Activated T-cell treated with anti-CD3 and anti-CD28 coated beads, Interleukin-2, amount 50 U/mL, for 4 hours (primary cell): ENCODE results near the gene OLR1. TPM values are rescaled to one million over a fixed set of nuclear protein-coding genes. Genes with fewer than 3 reads are reported as not detected.
"Not testable (repeated sequence)": the region's sequence is repeated elsewhere in the genome, so short reads cannot be mapped to it uniquely, and the experiment has no call there.

Source experiments
- ATAC-seq, 2 donors: fragments of 200-7000 bp; cut with Tn5 transposase; one replicate each; pipeline ENCODE4 v1.10.0; 2021
- DNase-seq: peaks from one replicate; pipeline ENCODE4 v3.0.0-alpha.2; 2020
- H3K27me3 Mint-ChIP-seq: one replicate; pipeline ENCODE4 v1.8.0; 2021; ENCODE audit warnings: low read depth, mixed read lengths
- H3K36me3 Mint-ChIP-seq: one replicate; pipeline ENCODE4 v1.8.0; 2022; ENCODE audit warnings: mixed read lengths; ENCODE audit not compliant: insufficient read depth
- H3K4me1 Mint-ChIP-seq: one replicate; pipeline ENCODE4 v1.8.0; 2021; ENCODE audit warnings: low read depth, mixed read lengths
- H3K4me3 Mint-ChIP-seq: one replicate; pipeline ENCODE4 v1.8.0; 2021; ENCODE audit warnings: mild to moderate bottlenecking, moderate library complexity, mixed read lengths
- H3K9me3 Mint-ChIP-seq: one replicate; pipeline ENCODE4 v1.8.0; 2021; ENCODE audit warnings: mixed read lengths
- total RNA-seq, 3 donors: library from RNA; stranded (reverse); gene quantifications; one replicate each; pipeline ENCODE4 v1.2.1, GENCODE V29; 2021

OLR1 gene
- total RNA-seq: not detected

- no peaks in the 10 kb centered on the region for H3K36me3 Mint-ChIP-seq
- no peaks in the 10 kb centered on the region for H3K9me3 Mint-ChIP-seq
- ATAC-seq (no peak), DNase-seq (no peak)
- peaks cover 26% of the 10 kb centered on the region for H3K27me3 Mint-ChIP-seq
- H3K4me1 Mint-ChIP-seq: no peaks in the 10 kb centered on the region
- H3K4me3 Mint-ChIP-seq: no peak within 1 kb of the TSS
Measured at GRCh38 chr12:10171973-10172728, at the start of gene OLR1. TSS of gene OLR1 (minus strand) at chr12:10172132. CDS start at chr12:10172077, 55 bp downstream.

DNA sequence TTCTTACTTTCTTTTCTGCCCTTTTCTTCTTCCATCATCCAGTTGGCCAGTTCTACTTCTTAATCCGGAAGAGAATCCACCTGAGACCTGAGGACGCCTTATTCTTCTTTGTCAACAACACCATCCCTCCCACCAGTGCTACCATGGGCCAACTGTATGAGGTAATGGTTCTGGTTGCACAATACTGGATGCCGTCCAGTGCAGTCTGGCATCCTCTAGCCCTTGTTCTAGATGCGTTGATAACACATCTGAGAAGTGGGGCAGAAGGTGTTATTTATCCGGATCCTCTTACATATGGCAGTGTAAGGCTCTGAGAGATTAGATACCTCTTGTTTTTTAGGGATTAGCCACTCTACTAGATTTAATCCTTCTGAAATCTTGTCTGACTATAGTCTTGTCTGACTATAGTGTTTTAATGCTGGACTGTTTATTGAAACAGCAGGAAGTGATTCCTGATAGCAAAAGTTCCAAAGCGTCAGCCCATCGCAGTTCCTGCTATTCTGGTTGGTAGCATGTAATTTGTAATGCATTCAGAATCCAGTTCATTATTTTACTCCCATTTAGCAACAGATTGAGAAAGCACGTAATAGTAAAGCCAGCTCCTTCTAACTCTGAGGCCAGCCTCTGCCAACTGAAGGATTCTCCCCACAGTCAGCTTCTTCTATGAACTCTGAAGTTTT lies 48.6 kb upstream of the OLR1 start:
- Mint-ChIP-seq H3K4me3 (no peak overlapping the region), H3K4me1 (peaks cover 5% of the 10 kb centered on the region), H3K27me3 (no peaks in the 10 kb centered on the region), H3K9me3 (no peaks in the 10 kb centered on the region), H3K36me3 (peaks cover 43% of the 10 kb centered on the region)
- DNase-seq (no peak), ATAC-seq (no peak)

DNA sequence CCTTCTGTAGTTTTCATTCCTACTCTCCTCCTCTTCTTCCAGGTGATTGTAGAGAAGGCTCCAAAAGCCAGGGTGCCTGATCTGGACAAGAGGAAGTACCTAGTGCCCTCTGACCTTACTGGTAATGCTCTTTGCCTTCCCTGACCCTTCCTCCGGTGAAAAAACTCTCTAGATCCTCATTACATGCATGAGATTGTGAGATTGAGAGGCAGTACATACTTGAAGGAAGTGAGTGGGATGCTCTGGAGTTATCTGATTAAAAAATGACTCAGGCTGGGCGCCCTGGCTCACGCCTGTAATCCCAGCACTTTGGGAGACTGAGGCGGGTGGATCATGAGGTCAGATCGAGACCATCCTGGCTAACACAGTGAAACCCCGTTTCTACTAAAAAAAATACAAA lies 46.1 kb upstream of the OLR1 start:
- no peak for ATAC-seq
- peaks cover 27% of the 10 kb centered on the region for H3K36me3 Mint-ChIP-seq
- no peaks in the 10 kb centered on the region for H3K9me3 Mint-ChIP-seq
- H3K27me3 Mint-ChIP-seq: no peaks in the 10 kb centered on the region
- DNase-seq: no peak
- no peak overlapping the region for H3K4me3 Mint-ChIP-seq
- peaks cover 23% of the 10 kb centered on the region for H3K4me1 Mint-ChIP-seq

- Mint-ChIP-seq H3K4me1 (peaks cover 31% of the 10 kb centered on the region), H3K36me3 (peaks cover 10% of the 10 kb centered on the region), H3K4me3 (peak overlapping the region; percentile 21)
- not testable (repeated sequence) for H3K27me3 Mint-ChIP-seq, DNase-seq, H3K9me3 Mint-ChIP-seq, ATAC-seq
Measured at GRCh38 chr12:10215946-10216345, 44.0 kb upstream of the OLR1 start.

DNA sequence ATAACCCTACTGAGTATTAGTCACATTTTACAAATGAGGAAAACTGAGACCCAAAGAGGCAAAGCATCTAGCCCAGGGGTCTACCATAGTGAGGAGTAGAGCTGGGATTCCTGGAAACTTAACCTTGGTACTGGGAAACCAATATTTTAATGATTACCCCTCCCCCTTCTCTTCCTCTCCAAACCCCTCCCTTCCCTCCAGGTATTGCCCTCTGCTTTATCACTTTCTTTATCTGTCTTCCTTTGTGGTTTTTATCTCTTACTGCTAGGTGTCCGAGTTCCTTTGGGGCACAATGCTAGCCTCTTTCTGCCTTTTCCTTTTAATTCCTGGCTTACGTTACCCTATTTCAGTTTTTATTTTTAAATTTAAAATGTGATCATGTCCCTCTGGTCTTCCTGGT lies 43.5 kb upstream of the OLR1 start:
- Mint-ChIP-seq H3K4me3 (peak overlapping the region; percentile 92), H3K9me3 (no peaks in the 10 kb centered on the region), H3K36me3 (peaks cover 6% of the 10 kb centered on the region), H3K4me1 (peaks cover 31% of the 10 kb centered on the region), H3K27me3 (peaks cover 2% of the 10 kb centered on the region)
- DNase-seq (no peak), ATAC-seq (no peak)

DNA sequence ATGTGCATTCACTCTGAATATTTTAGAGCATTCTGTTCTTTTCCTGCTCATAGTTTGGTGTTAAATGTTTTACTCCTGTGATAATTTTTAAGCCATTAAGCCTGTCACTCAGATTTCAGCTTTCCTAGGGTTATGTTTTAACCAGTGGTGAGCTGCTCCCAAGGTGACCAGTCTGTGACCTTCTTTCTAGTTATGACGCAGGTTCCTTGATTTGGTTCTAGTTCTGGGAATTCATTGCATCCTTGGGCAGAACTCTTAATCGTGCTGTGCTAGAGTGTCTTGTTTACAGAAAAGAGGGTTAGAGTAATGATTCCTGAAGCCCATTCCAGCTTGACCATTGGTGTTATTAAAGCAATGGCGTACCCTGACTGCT lies 42.9 kb upstream of the OLR1 start:
- H3K4me1 Mint-ChIP-seq: peaks cover 31% of the 10 kb centered on the region
- H3K4me3 Mint-ChIP-seq: peak overlapping the region; percentile 92
- peaks cover 2% of the 10 kb centered on the region for H3K27me3 Mint-ChIP-seq
- H3K36me3 Mint-ChIP-seq: peaks cover 2% of the 10 kb centered on the region
- DNase-seq (no peak), ATAC-seq (no peak)
- H3K9me3 Mint-ChIP-seq: no peaks in the 10 kb centered on the region

GRCh38 chr12:10214136-10214894 lies 42.4 kb upstream of the OLR1 start:
- H3K4me1 Mint-ChIP-seq: peaks cover 31% of the 10 kb centered on the region
- DNase-seq (no peak), ATAC-seq (no peak)
- no peaks in the 10 kb centered on the region for H3K9me3 Mint-ChIP-seq
- peak overlapping the region; percentile 92 for H3K4me3 Mint-ChIP-seq
- H3K36me3 Mint-ChIP-seq: peaks cover 2% of the 10 kb centered on the region
- peaks cover 2% of the 10 kb centered on the region for H3K27me3 Mint-ChIP-seq

DNA sequence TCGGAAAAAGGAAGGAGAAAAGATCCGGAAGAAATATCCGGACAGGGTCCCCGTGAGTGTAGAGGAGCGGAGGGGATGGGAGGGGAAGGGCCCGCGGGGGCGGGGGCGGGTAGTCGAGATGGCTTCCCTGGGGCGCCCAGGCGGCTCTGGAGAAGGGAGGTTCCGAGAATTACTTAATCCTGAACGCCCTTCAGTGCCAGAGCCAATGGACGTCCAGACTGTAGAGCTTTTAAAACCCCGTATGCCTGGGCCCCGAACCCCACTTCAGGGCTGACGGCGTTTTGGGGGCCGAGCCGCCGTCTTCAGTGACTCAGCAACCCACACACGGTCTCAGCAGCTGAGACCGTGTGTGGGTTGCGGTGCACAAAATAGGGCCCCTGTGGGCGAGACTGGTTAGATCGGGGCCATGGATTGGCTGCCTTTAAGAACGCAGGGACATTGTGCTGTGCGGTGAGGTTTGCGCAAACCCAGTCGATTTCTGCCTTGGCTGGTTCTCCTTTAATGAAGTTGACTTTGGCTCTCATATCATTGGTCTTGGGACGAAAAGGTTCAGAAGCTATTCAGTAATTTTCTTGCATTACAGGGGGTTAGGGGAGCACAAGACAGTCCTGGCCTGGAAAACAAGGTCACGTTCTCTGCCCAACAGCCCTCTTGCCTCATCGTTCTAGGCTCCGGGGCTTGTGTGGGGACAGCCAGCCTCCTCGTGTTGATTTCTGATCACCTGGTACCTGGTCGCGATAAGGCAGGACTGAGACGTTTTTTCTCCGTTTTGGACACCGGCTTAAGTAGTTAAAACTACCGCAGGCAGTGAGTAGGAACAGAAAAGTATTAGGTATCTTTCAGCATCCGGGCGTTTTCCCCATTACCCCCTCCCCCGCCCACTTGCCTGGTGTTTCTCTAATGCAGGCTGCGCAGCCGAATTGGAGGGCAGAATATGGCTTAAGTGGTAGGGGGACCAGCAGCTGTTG lies 41.5 kb upstream of the OLR1 start:
- Mint-ChIP-seq H3K9me3 (no peaks in the 10 kb centered on the region), H3K4me1 (peaks cover 31% of the 10 kb centered on the region), H3K27me3 (peaks cover 2% of the 10 kb centered on the region), H3K36me3 (peaks cover 2% of the 10 kb centered on the region), H3K4me3 (peak overlapping the region; percentile 92)
- DNase-seq (peak; percentile 72), ATAC-seq (peak; percentile 65 to 67)

- Mint-ChIP-seq H3K27me3 (peaks cover 2% of the 10 kb centered on the region), H3K36me3 (no peaks in the 10 kb centered on the region), H3K4me3 (peak within 1 kb of the TSS; percentile 92), H3K4me1 (peaks cover 31% of the 10 kb centered on the region), H3K9me3 (no peaks in the 10 kb centered on the region)
- peak; percentile 73 for DNase-seq
- ATAC-seq: peak; percentile 68
Measured at GRCh38 chr12:10212739-10213131, 40.8 kb upstream of the OLR1 start, which contains the start of gene GABARAPL1. TSS of gene GABARAPL1 (plus strand) at chr12:10212877. CDS start at chr12:10213130, 253 bp downstream.

DNA sequence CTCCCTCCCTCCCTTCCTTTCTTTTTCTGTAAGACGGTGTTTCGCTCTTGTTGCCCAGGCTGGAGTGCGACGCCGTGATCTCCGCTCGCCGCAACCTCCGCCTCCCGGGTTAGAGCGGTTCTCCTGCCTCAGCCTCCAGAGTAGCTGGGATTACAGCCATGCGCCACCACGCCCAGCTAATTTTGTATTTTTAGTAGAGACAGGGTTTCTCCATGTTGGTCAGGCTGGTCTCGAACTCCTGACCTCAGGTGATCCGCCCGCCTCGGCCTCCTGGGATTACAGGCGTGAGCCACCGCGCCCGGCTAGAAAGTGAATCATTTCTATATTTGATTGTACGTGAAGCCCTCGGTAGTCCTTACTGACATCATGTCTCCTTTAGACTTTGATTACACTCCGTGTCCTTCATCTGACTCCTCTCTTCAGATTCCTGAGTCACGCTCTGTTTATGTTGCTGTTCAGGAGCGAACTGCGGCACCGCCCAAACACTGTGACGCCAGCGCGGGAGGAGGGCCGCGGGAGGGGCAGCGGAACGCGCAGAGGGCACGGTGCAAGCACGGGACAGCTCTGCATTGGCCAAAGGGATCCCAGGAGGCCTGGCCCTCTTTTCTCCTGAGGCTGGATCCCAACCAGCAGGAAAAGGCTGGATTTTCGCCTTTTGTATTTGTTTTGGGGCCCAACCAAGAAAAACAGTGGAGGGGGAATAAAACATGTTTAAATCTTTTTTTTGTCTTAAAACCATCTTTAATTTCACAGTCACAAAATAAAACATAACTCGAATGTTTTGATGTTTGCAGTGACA lies 40.2 kb upstream of the OLR1 start:
- peak; percentile 79 to 82 for ATAC-seq
- Mint-ChIP-seq H3K4me3 (peak overlapping the region; percentile 92), H3K9me3 (no peaks in the 10 kb centered on the region), H3K27me3 (peaks cover 2% of the 10 kb centered on the region), H3K4me1 (peaks cover 31% of the 10 kb centered on the region), H3K36me3 (no peaks in the 10 kb centered on the region)
- DNase-seq: peak; percentile 81

DNA sequence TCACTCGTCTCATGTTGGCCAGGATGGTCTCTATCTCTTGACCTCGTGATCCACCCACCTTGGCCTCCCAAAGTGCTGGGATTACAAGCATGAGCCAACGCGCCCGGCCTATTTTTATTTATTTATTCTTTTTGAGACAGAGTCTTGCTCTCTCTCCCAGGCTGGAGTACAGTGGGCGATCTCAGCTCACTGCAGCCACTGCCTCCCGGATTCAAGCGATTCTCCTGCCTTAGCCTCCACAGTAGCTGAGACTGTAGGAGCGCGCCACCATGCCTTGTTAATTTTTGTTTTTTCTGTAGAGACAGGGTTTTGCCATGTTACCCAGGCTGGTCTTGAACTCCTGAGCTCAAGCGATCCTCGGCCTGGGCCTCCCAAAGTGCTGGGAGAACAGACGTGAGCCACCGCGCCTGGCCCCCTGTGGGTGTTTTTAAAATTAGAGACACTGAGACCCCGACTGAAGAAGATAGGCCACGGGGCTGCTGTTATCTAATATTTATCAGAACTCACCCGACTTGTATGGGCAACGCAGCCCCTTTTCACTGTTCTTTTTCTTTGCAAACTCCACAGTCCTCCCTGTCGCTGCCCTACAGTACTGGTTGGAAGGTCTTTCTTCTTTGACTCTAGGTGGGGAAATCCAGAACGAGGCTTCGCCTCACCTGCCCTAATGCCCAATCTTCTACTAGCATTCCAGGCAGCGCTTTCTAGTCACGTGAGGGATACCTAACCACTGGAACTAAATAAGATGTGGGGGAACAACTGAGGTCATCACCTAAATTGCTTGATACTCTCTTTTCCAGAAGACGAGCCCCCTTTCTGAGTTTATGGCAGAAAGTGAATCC lies 39.4 kb upstream of the OLR1 start:
- ATAC-seq: no peak
- peaks cover 31% of the 10 kb centered on the region for H3K4me1 Mint-ChIP-seq
- peaks cover 2% of the 10 kb centered on the region for H3K27me3 Mint-ChIP-seq
- no peak for DNase-seq
- H3K4me3 Mint-ChIP-seq: no peak overlapping the region
- H3K9me3 Mint-ChIP-seq: no peaks in the 10 kb centered on the region
- no peaks in the 10 kb centered on the region for H3K36me3 Mint-ChIP-seq

- no peaks in the 10 kb centered on the region for H3K36me3 Mint-ChIP-seq
- no peak overlapping the region for H3K4me3 Mint-ChIP-seq
- ATAC-seq: no peak
- H3K9me3 Mint-ChIP-seq: no peaks in the 10 kb centered on the region
- peaks cover 26% of the 10 kb centered on the region for H3K4me1 Mint-ChIP-seq
- DNase-seq: no peak
- peaks cover 2% of the 10 kb centered on the region for H3K27me3 Mint-ChIP-seq
Measured at GRCh38 chr12:10210225-10210624, 38.3 kb upstream of the OLR1 start.
